Hematopoietic multipotent progenitor cell treated with erythropoietin and hydrocortisone succinate and interleukin-3 and kit ligand, for 15 days (in vitro differentiated cells): Measurements from ENCODE around the gene NOL4L.

Experiments used
- DNase-seq: peaks from one replicate; pipeline ENCODE4 v3.0.0-alpha.2; 2015; ENCODE audit warnings: low spot score

The NOL4L gene

GRCh38 chr20:32585011-32585585 is at the start of gene NOL4L:
Gene NOL4L, minus strand, starts transcription at chr20:32585333. Its CDS starts 443 bp downstream, at chr20:32584890.
- no peak for DNase-seq

- no peak for DNase-seq
These were observed 49.1 kb upstream of the NOL4L start for GRCh38 chr20:32634041-32634805.

GRCh38 chr20:32632461-32633354 is 47.6 kb upstream of the NOL4L start:
- no peak for DNase-seq

DNA sequence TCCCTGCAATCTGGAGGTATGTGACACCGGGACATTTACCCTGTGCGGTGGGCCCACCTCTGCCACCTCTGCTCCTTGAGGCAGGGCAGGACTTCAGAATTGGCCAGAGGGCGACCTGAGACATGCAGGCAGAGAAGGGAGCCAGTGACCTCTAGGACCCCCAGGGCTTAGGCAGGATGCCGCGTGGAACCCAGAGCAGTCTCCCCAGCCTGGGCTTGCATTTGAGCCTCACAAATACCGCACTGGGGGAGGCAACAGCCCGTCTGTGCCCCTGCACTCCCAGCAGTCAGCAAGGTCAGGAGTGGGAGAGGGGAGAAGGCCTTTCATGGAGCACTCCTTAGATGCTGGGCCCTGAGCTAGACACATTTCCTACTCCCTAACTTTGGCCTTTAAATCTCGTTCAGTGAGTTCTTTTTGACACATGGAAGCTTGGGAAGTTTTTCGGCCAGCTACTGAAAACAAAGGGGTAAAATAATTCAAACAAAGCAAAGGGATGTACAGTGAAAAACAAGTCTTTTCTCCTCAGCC is 46.9 kb upstream of the NOL4L start:
- no peak for DNase-seq

- no peak for DNase-seq
These were observed 44.7 kb upstream of the NOL4L start for GRCh38 chr20:32629813-32630212.

- peak; percentile 21 for DNase-seq
These were observed 43.9 kb upstream of the NOL4L start for GRCh38 chr20:32628960-32629530.

DNA sequence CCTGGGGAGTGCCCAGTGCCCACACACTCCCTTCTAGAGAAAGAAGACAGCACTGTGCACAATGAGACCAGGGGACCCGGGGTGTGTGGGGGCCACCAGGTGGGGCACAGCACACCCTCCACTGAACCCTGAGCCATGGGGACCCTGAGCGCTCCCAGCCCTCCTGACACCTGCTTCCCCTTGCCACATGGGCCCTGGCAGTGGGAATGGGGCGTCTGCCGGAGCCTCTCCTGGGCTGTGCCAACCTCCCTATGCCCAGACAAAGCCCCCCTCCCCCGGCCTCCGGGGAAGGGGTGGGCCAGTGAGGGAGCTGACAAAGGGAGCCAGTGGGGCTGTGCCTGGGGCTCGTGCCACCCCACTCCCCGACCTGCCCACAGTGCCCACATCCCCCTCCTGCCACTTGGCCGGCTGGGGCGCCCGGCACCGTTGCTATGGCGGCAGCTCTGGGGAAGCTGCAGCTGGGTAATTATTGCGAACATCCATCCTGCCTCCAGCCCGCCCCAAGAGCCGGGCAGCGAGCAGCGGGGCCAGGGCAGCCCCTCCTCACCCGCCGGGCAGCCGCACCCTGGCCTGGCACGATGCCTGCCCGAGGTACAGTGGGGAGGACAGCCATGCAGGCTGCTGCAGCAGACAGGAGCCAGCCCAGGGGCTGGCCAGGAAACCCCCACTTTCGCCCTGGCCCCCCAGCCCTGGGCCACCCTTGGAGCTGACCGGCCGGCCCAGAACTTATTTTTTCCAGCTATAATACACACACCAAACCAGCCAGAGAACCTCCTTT is 41.9 kb upstream of the NOL4L start:
- peak; percentile 46 for DNase-seq

DNA sequence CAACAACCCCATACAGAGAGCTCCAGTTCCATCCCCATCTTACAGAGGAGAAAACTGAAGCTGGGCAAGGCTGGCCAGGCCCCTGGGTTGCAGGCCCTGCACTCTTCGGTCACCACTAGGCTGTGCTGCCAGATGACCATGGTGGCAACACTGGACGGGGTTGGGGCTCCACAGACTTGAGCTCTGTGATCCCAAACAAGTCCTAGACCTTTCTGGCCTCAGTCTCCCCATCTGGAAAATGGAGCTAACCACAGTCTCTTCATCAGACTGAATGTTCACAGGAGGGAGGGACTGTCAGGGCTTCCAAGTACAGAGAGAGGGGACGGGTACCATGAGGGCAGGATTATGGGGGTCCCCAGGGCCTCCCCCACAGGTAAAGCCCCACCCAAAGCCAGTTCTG is 41.3 kb upstream of the NOL4L start:
- no peak for DNase-seq

- DNase-seq, result no peak
These were observed 40.9 kb upstream of the NOL4L start for GRCh38 chr20:32625996-32626395.

- DNase-seq, result no peak
These were observed 39.7 kb upstream of the NOL4L start for GRCh38 chr20:32624687-32625345.

DNA sequence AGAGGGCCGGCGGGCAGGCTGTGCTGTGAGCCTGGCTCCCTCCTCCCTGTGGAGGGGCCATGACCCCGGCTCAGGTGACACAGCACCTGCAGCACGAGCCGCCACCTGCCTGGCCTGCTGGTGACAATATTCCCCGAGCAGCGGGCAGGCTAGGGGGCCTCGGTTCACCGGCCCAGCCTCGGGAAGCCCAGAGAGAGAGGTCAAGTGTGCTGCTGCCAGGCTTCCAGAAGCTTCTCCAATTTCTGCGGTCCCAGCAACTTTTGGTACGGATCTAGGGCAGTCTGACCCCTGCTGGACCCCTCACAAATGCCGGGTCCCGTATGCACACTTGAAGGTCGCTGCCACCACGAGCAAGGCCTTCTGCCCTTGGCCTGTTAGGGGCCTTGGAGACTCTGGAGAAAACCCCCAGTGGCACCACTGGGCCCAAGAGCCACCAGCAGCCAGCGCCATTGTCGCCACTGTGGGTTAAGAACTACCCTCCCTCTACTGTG is 38.6 kb upstream of the NOL4L start:
- DNase-seq, result no peak

- no peak for DNase-seq
These were observed 37.7 kb upstream of the NOL4L start for GRCh38 chr20:32622585-32623468.

DNA sequence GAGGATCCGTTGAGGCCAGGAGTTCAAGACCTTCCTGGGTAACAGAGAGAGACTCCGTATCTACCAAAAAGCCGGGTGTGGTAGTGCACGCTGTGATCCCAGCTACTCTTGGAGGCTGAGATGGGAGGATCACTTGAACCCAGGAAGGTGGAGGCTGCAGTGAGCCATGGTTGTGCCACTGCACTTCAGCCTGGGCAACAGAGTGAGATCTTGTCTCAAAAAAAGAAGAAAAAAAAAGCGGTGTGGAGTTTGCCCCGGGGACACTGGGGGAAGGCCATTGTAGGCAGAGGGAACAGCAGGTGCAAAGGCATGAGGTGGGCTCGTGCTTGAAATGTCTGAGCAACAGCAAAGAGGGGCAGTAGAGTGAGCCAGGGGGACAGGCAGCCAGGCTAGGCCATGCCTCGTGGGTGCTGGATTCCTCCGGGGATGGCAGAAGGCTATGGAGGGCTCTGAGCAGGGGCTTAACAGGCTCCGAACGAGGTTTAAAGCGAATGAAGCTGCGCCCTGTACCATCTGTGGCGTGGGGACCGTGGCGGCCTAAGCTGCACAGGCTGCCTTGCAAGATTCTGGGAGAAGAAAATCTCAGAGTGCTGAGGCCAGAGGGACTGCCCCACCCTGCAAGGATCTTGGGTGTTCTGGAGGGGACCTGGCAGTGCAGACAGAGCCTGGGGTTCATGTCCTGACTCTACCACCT is 36.9 kb upstream of the NOL4L start:
- no peak for DNase-seq

DNA sequence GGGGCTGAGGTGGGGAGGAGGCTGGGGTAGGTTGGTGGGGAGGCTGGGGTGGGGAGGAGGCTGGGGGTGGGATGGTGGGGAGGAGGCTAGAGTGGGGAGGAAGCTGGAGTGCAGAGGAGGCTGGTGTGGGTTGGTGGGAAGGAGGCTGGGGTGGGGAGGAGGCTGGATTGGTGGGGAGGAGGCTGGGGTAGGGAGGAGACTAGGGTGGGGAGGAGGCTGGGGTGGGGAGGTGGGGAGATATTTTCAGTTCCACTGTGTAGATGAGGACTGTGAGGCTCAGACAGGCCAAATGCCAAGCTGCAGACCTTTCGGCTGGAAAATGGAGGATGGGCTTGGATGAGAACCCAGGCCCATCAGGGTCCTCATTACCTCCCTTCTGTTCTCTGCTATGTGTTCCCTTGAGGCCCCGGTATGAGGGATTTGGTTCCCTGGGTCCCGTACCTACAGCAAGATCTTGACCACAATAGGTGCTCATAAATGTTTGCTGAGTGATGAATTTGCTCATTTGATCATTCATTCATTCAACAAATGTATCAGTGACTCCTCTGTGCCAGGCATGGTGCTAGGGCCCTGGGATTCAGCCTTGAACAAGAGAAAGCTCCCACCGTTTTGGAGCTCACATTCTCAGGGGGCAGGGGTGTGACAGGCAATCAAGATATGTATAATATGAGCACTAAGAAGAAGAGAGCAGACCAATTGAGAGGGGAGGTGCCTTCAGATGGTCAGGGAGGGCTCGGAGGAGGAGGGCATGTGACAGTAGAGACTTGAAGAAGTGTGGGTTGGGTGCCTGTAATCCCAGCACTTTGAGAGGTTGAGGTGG is 36.1 kb upstream of the NOL4L start:
- no peak for DNase-seq

DNA sequence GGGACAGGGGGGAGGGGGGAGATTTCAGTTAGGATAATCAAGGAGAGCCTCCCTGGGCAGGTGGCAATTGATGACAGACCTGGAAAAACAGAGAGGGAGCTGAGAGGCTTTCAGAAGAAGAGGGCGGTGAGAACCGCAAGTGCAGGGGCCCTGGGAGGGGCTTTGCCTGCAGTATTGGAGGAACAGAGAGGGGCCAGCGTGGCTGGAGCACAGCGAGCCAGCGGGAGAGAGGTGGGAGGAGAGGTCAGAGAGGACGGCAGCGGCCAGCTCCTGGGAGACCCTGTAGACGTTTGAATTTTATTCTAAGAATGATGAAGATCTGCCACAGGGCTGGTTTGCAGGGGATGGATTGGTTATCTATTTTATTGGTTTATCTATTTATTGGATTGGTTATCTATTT is 34.5 kb upstream of the NOL4L start:
- no peak for DNase-seq

- DNase-seq, result no peak
These were observed 29.6 kb upstream of the NOL4L start for GRCh38 chr20:32614772-32615171.

- DNase-seq, result no peak
These were observed 29.2 kb upstream of the NOL4L start for GRCh38 chr20:32614303-32614702.
